Activated gamma-delta T cell treated with anti-CD3 and anti-CD28 coated beads, Interleukin-2, amount 50 U/mL, for 16 hours (primary cell): ENCODE results near the gene TP53TG5.
A peak's percentile ranks its signal among the peaks of the same experiment; 100 is the strongest.
"Not testable (repeated sequence)": the region's sequence is repeated elsewhere in the genome, so short reads cannot be mapped to it uniquely, and the experiment has no call there.

Experiments
- DNase-seq: peaks from one replicate; pipeline ENCODE4 v3.0.0-alpha.2; 2020; ENCODE audit warnings: low read depth

The TP53TG5 gene

GRCh38 chr20:45366192-45366591 is 11.9 kb downstream of the TP53TG5 start:
- no peak for DNase-seq

- DNase-seq, result no peak
Observed at GRCh38 chr20:45365444-45365970, 12.6 kb downstream of the TP53TG5 start.

GRCh38 chr20:45363611-45364492 is 14.3 kb downstream of the TP53TG5 start:
- DNase-seq, result no peak

GRCh38 chr20:45362804-45363610 is 15.1 kb downstream of the TP53TG5 start, which contains the start of gene SYS1:
SYS1 (plus strand) TSS chr20:45363156; CDS start chr20:45363532, 376 bp downstream.
- peak; percentile 98 for DNase-seq

GRCh38 chr20:45361793-45362192 is 16.3 kb downstream of the TP53TG5 start:
- DNase-seq, result no peak

- no peak for DNase-seq
Observed at GRCh38 chr20:45359406-45360148, 18.5 kb downstream of the TP53TG5 start.

GRCh38 chr20:45359069-45359405 is 19.1 kb downstream of the TP53TG5 start:
- DNase-seq, result no peak

GRCh38 chr20:45358282-45359068 is 19.6 kb downstream of the TP53TG5 start:
- no peak for DNase-seq

- DNase-seq, result no peak
Observed at GRCh38 chr20:45355209-45356084, 22.7 kb downstream of the TP53TG5 start.

GRCh38 chr20:45354423-45355208 is 23.5 kb downstream of the TP53TG5 start:
- DNase-seq, result no peak

GRCh38 chr20:45353746-45354145 is 24.4 kb downstream of the TP53TG5 start:
- no peak for DNase-seq

- DNase-seq, result no peak
Observed at GRCh38 chr20:45352729-45353128, 25.4 kb downstream of the TP53TG5 start.

- DNase-seq, result not testable (repeated sequence)
Observed at GRCh38 chr20:45350795-45351194, 27.3 kb downstream of the TP53TG5 start.

GRCh38 chr20:45350217-45350616 is 27.9 kb downstream of the TP53TG5 start:
- no peak for DNase-seq

- DNase-seq, result peak; percentile 32
Observed at GRCh38 chr20:45347936-45348778, 30.0 kb downstream of the TP53TG5 start, which contains the start of gene SDC4. SDC4 (minus strand) TSS chr20:45348424; CDS start chr20:45348384, 40 bp downstream.

- DNase-seq, result no peak
Observed at GRCh38 chr20:45347297-45347935, 30.7 kb downstream of the TP53TG5 start.

GRCh38 chr20:45346851-45347250 is 31.3 kb downstream of the TP53TG5 start:
- DNase-seq, result no peak

GRCh38 chr20:45346291-45346718 is 31.8 kb downstream of the TP53TG5 start:
- DNase-seq, result no peak
